GM19395 (cell line): ENCODE measurements around the gene STRIP2.
"Not testable (repeated sequence)": the region's sequence is repeated elsewhere in the genome, so short reads cannot be mapped to it uniquely, and the experiment has no call there.

Source experiments
- ATAC-seq: cut with Tn5 transposase; IDR thresholded peaks from one replicate; pipeline ENCODE4 v1.9.1; 2021; ENCODE audit warnings: mild to moderate bottlenecking, moderate library complexity; ENCODE audit not compliant: unreplicated experiment

Gene STRIP2

DNA sequence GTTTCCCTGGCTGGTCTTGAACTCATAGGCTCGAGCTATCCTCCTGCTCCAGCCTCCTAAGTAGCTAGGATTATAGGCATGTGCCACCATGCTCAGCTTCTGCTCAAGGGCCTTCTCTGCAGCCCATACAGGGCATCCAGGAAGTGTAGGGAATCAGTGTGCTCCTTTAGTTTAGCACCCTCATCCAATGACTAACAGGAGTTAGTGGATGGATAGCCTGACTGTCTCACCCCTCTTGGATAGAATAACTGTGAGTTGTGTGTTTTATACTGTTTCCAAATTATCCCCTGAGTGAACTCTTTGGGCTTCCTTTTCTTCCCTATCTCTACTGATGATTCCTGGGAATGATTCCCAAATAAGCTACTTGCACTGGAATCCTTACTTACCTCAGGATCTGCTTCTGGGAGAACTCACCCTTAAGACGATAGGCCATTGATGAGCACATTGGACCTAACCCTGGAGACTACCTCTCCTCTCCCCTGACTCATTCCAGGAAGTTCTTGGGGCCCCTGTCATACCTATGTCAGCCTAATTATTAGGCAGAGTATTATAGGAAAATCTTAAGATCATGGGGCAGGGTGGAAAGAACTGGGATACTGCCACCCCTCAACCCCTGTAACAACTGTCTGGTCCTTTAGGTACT lies 18.5 kb downstream of the STRIP2 start:
- ATAC-seq, result no peak

DNA sequence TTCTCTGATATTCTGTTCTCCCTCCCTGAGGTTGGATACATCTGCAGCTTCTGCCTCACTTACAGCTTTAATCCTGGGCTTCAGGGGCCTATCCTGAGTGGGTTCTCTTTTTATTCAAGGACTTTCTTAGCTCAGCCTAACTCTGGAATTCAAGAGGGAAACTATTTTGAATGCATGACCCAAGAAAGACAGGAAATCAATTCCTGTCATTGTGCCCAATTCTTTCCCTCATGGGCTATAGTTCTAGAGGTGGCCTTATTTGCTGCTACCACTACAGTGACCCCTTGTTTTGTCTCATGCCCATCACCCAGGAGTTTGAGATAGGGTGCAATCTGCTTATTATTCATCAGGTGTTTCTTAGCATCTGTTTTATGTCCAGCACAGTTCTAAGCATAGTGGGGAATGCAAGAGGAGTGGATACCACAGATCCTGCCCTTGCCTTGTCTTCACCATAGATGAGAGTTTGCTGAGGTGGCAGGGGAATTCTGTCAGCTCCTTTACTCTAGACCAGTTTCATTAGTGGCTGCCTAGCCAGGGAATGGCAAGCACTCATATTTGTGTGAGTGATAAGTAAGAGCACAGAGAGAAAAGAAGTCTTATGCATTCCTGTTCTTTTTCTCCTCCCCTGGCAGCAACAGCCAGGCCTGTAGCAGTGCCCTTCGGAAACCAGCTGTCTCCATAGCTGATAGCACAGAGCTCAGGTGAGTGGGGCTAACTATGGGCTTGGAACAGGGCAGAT lies 19.4 kb downstream of the STRIP2 start:
- no peak for ATAC-seq

DNA sequence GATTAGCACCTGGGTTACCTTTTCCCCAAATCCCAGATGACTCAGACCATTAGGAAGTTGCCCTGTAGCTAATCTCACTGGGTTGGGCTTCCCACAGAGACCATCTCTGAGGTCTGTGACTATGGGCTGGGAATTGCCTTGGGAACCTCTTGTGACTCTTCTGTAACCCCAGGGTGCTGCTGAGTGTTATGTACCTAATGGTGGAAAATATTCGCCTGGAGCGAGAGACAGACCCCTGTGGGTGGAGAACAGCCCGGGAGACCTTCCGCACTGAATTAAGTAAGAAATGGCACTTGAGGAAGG lies 20.0 kb downstream of the STRIP2 start:
- ATAC-seq, result no peak

DNA sequence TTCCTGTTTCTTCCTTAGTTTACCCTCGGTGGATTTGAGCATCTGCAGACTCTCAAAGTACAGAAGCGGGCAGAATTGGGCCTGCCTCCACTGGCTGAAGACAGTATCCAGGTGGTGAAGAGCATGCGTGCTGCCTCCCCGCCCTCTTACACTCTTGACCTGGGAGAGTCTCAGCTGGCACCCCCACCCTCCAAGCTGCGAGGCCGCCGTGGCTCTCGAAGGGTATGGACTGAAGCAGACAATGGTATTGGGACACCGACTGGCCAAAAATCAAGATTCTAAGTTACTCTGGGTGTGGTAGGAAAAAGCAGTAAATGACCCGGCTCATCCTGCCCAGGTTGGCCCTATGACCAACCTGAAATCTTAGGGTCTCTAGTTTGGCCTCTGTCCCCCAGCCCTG lies 22.2 kb downstream of the STRIP2 start:
- no peak for ATAC-seq

DNA sequence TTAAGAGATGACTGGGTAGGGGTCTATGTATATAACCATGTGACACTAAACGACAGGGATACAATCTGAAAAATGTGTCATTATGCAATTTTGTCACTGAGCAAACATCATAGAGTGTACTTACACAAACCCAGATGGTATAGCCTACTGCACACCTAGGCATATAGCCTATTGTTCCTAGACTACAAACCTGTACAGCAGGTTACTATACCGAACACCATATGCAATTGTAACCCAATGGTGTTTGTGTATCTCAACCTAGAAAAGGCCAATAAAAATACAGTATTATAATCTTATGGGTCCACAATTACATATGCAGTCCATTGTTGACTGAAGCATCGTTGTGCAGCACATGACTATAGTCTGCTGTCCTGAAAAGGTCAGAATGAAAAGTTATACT lies 22.9 kb downstream of the STRIP2 start:
- ATAC-seq, result no peak

DNA sequence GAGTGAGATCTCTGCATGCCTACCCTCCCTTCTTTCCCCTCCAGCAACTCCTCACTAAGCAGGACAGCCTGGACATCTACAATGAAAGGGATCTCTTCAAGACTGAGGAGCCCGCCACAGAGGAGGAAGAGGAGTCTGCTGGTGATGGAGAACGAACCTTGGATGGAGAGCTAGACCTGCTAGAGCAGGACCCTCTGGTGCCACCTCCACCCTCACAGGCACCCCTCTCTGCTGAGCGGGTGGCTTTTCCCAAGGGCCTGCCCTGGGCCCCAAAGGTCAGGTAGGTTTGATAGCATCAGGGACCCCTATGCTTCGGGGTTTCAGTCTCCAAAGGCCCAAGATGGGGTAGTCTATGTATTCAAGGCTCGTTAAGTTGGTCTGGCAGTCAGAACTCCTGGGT lies 23.9 kb downstream of the STRIP2 start:
- no peak for ATAC-seq

DNA sequence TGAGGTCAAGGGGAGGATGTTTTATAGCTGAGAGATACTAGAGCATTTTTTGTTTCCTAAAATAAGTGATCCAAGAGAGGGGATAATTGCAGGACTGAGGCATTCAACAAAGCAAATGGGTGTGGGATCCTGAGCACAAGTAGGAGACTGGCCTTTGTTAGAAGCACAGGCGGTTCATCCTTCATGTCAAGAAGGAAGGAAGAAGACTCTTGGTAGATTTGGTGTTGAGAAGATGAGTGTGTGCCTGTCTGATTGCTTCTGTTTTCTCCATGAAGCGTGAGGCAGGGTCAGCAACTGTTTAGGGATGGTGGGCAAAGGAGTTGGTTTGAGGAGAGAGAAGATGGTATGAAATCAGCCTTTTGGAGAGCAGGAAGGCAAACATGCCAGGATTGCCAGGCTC lies 27.6 kb downstream of the STRIP2 start:
- ATAC-seq, result no peak

DNA sequence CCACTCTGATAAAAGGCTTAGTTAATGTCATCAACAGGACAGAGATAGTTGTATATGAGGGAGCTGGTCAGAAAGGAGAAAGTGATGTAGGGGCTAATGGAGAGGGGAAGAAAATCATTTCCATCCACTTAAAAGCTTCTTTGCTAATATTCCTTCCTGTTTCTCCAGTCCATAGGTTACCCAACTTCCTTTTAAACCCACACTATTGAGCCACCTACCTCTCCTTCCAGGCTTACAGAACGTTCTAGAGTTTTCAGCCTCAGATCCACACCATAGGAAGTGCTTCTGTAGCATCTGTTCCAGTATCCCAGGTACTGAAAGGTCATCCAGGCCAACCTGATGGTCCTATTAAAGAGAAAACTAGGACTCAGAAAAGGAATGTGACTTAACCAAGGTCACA lies 28.2 kb downstream of the STRIP2 start:
- no peak for ATAC-seq

DNA sequence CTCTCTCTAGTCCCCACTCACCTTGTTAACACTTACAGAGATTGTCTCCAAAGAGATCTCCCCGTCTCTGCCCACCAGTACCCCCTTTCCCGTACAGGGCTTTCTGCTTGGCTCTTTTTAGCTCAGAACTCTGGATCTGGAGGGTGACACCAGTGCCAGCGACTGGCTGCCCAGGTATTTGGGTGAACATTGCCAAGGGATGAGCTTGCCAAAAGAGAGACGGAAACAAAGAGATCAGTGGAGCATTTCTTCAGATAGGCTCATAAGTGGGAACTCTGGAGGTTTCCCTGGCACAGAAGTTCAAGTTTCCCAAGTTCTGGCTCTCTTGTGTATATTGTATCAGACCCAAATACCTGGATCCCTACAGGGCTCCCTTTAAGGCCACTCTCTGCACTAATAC lies 30.0 kb downstream of the STRIP2 start:
- ATAC-seq, result no peak

DNA sequence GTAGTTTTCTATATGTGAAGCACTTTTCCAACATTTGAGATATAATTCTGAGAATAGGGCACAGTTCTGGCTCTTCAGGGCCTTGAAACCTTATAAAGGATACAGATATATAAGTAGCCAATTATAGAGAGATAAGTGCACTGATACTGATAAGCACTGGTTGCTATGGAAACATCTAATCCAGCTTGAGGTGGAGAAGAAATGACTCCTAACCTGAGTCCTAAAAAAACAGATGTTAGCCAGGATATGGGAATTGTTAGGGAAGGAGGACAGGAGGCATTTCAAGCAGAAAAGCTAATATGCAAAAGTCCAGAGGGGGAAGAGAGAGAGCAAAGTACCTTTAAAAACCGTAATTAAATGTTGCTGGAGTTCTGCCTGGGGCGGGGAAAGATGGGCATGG lies 30.8 kb downstream of the STRIP2 start:
- no peak for ATAC-seq

DNA sequence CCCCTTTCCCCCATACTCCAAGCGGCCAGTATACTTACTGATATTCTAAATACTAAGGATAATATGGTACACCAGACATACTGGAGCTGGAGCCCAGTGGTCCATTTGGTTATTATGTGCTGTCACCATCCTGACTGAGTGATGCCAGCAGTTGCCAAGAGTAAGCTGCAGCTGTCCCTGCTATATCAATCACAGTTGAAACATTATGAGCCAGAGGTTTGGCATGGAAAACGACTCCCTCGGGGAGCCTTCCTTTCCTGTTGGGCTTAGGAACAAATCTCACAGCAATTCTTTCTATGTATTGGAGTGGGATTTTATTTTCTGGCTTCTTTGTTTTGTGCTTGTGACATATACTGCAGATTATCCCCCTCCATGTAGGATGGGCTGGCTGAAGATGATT lies 32.6 kb downstream of the STRIP2 start:
- ATAC-seq, result no peak

DNA sequence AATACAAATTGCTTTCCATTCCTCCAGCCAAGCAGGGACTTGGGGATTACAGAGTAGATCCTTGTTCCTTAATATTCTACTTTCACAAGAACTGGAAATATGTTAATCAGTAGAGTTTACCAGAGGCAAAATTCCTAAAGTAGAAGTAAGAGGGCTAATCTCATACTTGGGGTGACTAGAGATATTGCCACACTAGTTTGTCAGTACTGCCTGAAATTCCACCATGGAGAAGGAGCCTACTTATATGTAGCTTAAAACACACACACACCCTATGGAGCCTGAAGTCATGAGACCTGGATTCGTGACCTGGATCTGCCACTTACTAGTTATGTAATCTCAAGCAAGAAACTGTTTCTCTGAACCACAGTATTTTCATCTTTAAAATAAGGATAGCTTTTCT lies 33.9 kb downstream of the STRIP2 start:
- ATAC-seq, result no peak

DNA sequence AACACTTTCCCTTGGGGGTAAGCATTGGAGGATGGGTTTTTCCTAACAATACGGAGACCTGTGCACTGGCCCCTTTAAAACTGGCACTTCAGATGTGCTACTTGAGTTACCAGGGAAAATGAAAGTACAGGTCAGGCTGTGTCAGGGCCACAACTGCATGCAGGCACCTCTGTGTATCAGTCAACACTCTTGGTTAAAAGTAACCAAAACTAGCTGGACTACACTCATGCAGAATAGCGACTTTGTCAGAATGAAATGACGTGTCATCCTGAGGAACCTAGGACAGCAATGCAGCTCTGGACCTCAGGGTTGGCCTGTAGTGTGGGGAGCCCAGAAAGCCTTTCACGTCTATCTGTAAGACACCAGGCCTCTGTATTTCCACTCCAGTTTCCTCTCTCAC lies 34.3 kb downstream of the STRIP2 start:
- no peak for ATAC-seq

DNA sequence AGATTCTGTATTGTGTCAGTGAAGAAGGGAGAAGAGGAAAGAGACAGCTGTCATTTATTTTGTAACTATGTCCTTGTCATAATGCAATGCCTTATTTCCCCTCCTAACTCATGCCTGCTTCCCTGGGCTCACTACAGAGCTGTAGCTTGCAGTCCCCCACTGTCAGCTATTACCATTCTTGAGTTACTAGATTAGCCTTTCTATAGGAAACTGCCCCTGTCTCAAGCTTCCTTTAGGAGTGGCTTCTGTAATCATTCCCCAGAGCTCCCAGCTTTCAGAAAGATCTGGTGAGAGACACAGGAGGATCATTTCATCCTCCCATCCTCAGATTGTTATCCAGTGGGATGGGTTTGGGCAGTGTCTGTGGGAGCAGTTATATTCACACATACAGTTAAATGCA lies 35.7 kb downstream of the STRIP2 start:
- no peak for ATAC-seq

DNA sequence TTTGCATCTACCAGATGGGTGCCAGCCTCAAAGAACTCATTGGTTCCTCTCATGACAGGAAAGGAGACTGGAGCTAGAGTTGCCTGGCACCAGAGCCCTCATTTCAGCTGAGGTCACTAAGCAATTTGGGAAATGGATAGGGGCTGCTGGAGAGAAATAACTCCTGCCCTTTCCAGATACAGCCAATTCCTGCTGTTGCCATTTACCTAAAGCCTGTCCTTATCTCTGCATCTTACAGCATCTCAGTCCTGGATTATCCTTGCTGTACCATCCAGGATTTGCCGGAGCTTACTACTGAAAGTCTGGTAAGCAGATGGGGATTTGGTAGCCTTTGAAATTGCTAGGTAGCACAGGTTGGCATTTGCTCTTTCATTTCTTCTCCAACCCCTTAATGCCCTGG lies 36.2 kb downstream of the STRIP2 start:
- no peak for ATAC-seq

DNA sequence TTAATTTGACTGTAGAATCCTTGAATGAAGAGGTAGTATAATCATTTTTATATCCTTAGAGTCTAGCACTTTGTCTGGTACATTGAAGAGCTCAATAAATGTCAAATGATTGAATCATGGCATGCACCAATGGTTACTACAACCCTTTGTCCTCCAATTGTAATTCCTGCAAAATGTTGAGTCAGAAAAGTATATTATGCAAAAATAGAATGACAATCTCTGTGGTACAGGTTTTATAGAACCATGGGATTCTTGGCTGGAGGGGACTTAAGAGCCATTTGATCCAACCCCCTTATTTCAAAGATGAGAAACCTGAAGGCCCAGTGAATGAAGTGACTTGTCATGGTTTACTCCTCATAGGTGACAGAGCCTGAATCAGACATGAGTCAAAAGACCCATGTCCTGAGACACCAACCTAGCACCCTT lies 37.2 kb downstream of the STRIP2 start:
- ATAC-seq, result no peak

DNA sequence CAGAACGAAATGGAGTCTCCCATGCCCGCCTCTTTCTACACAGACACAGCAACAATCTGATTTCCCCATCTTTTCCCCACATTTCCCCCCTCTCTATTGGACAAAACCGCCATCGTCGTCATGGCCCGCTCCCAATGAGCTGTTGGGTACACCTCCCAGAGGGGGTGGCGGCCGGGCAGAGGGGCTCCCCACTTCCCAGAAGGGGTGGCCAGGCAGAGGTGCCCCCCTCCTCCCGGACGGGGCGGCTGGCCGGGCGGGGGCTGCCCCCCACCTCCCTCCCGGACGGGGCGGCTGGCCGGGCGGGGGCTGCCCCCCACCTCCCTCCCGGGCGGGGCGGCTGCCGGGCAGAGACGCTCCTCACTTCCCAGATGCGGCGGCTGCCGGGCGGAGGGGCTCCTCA lies 41.7 kb downstream of the STRIP2 start:
- ATAC-seq, result not testable (repeated sequence)

DNA sequence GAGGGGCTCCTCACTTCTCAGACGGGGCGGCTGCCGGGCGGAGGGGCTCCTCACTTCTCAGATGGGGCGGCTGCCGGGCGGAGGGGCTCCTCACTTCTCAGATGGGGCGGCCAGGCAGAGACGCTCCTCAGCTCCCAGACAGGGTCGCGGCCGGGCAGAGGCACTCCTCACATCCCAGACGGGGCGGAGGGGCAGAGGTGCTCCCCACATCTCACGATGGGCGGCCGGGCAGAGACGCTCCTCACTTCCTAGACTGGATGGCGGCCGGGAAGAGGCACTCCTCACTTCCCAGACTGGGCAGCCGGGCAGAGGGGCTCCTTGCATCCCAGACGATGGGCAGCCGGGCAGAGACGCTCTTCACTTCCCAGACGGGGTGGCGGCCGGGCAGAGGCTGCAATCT lies 42.2 kb downstream of the STRIP2 start:
- not testable (repeated sequence) for ATAC-seq

DNA sequence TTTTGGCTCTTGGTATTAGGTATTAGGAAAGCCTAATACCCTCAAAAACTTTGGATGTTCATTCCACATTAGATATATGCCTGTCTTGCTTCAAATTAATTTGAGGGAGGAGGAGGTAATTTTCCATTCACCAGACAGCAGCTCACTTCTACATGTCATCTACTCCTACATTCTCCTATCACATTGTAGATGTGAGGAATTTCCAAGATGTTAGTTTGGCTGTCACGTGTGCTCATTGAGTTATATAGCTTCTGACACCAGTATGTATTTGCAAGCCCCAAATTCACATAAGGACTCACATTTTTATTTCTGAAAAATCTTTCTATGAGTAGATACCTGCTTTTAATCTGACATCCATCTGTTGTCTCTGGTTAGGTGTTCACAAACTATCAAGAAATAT lies 45.6 kb downstream of the STRIP2 start:
- no peak for ATAC-seq

DNA sequence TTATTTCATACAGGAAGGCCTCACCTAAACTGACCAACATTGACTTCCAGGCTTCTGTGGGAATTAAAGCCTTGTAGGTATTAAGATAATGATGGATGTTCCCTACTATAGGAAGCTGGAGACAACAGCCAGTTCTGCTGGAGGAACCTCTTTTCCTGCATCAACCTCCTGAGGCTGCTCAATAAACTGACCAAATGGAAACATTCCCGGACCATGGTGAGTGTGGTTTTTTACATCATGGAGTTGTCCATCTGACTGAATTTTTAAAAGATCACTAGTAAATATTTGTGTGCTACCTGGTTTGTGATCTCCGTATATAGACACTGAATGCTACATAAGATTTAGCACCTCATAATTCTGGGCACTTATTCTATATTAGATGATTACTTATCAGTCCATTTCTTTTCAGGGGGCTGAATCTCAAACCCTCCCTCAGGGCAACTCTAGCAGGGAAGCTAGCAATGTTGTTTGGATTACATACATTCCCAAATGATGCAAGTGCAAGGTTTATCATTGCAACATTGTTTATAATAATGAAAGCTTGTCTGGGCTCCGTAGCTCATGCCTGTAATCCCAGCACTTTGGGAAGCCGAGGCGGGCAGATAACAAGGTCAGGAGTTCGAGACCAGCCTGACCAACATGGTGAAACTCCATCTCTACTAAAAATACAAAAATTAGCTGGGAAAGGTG lies 46.6 kb downstream of the STRIP2 start:
- ATAC-seq, result no peak

DNA sequence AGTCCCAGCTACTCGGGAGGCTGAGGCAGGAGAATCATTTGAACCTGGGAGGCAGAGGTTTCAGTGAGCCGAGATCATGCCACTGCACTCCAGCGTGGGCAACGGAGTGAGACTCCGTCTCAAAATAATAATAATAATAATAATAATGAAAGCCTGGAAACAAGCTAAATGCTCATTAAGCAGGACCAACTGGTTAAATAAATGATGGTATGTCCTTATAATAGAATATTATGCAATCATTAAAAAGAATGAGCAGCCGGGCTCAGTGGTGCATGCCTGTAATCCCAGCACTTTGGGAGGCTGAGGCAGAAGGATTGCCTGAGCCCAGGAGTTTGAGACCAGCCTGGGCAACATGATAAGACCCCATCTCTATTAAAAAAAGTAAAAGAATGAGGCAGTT lies 47.1 kb downstream of the STRIP2 start:
- not testable (repeated sequence) for ATAC-seq

DNA sequence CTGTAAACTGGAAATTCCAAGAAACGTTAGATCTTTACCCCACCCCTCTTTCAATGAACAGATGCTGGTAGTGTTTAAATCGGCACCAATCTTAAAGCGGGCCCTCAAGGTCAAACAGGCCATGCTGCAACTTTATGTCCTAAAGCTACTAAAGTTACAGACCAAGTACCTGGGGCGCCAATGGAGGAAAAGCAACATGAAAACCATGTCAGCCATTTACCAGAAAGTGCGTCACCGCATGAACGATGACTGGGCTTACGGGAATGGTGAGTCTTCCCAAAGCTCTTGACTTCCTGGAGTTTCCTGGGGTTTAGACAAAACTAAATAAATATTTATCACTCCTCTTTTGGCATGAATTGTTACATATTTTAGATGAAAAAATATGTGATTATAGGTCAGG lies 48.5 kb downstream of the STRIP2 start:
- no peak for ATAC-seq
